Right renal cortex interstitium (tissue), 3 donors: ENCODE data around the gene TCEAL4. TPM values are rescaled to one million over a fixed set of nuclear protein-coding genes. Genes with fewer than 3 reads are reported as not detected.
A peak's percentile ranks its signal among the peaks of the same experiment; 100 is the strongest.

Experiments
- DNase-seq, 3 donors: peaks; one replicate each; pipeline ENCODE4 v3.0.0-alpha.2; 2013; ENCODE audit warnings: low read depth in 3 of 3, low spot score in 2 of 3
- polyA plus RNA-seq, 3 donors: library from polyadenylated mRNA; unstranded; fragments of 120-200 nt; gene quantifications; one replicate each; pipeline ENCODE4 v1.2.1, GENCODE V29; 2013; ENCODE audit not compliant: insufficient read length in 3 of 3

Gene TCEAL4
- 100 to 1,000 TPM; 192 to 231 (median 197) TPM for polyA plus RNA-seq

- DNase-seq: peak in 1 of 3 donors; percentile 9
These were observed at the start of gene TCEAL4 for GRCh38 chrX:103585411-103586313. TCEAL4 (plus strand) TSS chrX:103585515; CDS start chrX:103586676, 1,161 bp downstream.

GRCh38 chrX:103536071-103536470 is 49.2 kb upstream of the TCEAL4 start:
- no peak for DNase-seq

- no peak for DNase-seq
These were observed 48.6 kb upstream of the TCEAL4 start for GRCh38 chrX:103536732-103537131.

- no peak for DNase-seq
These were observed 47.4 kb upstream of the TCEAL4 start for GRCh38 chrX:103537871-103538387.

DNA sequence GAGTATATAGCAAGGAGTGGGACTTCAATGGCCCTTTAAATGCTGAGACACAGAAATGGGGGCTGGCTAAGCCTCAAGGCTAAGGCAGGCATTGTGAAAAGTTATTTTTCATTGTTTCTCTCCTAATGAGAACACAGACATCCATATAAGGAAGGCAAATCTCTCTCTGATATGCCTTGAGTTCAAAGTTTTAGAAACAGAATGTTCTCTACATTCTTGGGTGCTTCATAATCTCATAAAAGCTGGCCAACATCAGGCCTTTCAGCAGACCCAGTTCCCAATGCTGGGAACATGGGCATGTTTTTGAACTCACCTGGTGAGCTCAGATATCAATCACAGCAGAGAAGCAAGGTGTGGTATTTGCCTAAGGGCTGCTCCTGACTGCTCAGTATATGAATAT is 46.6 kb upstream of the TCEAL4 start:
- DNase-seq: no peak

DNA sequence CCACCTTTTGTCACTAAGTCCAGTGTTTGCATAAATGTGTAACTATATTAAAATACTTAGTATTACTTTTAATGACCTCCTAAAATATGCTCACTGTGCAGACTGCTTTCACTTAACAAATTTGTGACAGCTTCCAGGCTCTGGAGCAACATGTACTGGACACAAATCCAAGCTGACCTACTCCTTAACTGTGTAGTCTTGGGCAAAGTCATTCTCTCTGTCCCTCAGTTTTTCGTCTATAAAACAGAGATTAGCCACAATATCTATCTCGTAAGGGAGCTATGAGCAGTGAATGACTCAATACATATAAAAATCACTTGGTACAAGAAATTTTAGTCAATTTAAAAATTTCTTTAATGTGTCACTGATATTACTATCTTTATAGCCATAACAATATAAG is 45.6 kb upstream of the TCEAL4 start:
- DNase-seq: no peak

GRCh38 chrX:103540145-103540544 is 45.2 kb upstream of the TCEAL4 start:
- DNase-seq: no peak

- DNase-seq: no peak
These were observed 35.4 kb upstream of the TCEAL4 start for GRCh38 chrX:103549916-103550315.

- no peak for DNase-seq
These were observed 34.8 kb upstream of the TCEAL4 start for GRCh38 chrX:103550415-103551051.

DNA sequence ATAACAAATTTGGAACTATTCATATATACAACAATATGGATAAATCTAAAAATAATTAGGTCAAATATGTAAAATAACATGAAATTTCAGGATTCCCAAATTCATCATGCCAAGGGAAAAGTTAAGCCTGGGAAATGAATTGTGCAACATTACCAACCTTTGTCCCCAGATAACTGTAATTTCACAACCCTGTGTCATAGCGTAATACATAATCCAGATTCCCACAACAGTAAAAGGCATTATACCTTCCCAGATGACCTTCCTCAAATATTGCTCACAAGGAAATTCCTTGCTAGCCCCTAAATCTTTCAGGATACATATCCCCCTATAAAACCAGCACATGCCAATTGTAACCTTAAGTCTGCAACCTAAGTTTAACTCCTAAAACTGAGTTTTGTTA is 33.1 kb upstream of the TCEAL4 start:
- no peak for DNase-seq

DNA sequence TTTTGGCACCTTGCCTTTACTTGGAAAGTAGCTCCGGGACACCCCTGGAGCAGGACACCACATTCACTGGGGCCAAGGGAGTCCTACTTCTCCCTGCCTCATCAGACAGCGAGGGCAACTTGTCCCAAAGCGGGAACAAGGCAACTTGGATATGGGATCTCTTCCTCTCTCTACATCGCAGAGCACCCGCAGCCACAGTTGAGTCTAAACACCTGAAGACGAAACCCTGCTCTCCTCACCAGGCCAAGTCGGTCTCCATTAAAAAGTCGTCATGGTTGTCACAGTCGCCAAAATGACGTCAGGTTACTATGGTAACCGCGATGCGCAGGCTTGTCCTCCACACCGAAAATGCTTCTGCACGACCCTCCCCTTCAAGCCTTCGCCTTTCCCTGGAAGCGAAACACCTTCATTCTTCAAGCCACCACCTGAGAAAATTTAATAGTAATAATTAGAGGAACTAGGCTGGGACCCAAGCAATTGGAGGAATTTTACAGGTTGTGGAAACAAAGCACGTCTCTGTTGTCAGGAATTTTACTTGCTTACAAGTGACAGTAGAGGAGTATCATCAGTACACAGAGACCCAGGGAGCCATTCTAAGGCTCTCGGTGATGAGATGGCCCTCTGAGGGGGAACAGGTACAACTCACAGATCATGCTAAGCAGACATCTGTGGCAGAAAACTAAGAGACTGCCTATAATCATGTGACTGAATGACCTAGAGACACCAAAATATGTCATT is 30.5 kb upstream of the TCEAL4 start:
- DNase-seq: peak; percentile 71 to 76 (median 75)

- DNase-seq: no peak
These were observed 28.2 kb upstream of the TCEAL4 start for GRCh38 chrX:103556963-103557612.

DNA sequence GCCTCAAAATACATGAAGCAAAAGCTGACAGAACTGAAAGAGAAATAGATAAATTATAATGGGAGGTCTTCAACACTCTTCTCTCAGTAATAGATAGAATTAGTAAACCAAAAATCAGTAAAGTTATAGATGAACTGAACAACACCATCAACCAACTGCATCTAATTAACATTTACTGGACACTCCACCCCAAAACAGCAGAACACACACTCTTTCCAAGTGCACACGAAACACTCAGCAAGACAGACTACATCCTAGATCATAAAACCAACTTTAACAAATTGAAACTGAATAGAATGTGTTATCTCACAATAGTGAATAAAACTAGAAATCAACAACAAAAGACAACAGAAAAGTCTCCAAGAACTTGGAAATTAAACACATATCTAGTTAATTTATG is 25.1 kb upstream of the TCEAL4 start:
- DNase-seq: no peak

DNA sequence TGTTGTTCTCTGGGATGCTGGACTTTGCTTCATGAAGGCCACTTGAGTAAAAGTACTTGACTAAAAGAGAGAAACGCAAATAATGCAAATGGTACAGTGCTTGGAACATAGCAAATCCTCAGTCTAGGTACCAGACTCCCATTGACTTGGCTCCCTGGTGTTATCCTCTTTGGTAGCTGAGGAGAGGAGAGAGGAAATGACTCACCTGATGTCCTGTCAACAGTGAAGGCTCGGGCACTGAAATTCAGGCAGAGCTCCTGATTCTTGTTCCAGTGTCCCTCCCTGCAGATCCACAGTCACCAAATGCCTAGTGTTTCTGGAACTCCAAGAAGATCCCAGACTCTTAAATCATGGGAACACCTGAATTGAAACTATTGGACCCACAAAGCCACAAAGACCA is 22.5 kb upstream of the TCEAL4 start:
- DNase-seq: no peak

DNA sequence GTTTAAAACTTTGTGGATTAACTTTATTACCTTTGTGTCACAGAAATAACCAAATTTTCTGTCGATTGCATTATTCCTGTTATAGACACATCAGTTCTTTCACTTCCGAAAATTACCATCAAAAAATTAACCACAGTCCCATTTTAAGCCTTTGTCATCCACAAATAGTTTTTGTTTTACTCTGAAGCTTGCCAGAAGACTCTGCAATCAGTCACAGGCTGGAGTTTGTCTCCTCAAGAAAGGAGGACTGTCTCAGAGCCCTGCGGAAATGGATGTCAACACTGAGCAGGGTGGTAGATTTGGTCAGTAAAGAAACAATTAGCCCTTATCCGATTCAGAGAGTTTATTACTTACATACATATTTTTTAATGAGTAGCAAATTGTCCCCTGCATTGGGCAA is 20.1 kb upstream of the TCEAL4 start:
- DNase-seq: no peak

DNA sequence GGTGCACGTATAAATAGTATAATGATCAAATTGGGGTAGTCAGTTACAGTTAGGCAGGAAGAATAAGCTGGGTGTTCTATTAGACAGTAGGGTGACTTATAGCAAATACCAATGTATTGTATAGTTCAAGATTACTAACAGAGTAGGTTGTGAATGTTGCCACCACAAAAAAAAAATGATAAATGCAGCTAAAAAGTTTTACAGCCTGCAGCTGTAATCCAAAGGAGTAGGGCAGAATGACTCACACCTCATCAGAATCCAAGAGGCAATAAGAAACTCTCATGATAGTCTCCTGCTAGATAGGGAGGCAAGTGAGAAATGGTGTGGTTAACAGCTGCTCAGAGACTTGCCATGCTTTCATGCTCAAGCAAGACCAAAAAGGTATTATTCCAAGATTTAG is 19.6 kb upstream of the TCEAL4 start:
- DNase-seq: no peak

DNA sequence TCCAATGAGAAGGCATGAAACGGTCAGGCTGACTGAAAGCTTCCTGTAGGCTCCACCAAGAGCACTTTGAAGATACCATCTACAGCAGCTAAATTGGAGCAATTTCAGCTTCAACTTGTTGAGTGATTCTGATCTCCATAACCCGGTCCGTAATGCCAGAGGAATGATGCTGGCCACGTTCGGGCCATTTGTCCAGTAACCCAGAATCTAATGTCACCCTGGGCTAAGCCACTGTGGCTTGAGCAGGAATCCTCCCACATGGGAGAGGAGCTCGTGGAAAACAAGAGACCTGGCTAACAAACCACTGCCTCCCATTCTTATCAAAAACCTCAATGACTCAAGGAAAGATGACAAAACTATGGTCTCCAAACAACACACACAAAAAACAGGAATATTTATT is 14.2 kb upstream of the TCEAL4 start:
- no peak for DNase-seq

DNA sequence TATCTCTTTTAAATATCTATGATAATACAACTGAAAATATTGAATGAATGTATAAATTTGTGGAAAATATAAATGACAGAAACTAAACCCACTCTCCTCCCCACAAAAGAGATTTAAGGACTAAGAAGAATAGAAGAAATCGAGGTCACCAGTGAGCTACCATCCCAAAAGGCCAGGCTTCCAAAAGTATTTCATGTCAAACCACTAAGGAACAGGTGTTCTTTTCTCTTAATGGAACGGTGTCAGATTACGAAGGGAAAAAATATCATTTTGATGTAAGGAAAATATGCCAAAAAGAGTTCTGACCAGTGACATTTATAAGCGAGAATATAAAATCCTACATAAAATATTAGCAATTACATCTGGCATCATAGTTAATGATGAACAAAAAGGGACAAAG is 13.6 kb upstream of the TCEAL4 start:
- DNase-seq: no peak

DNA sequence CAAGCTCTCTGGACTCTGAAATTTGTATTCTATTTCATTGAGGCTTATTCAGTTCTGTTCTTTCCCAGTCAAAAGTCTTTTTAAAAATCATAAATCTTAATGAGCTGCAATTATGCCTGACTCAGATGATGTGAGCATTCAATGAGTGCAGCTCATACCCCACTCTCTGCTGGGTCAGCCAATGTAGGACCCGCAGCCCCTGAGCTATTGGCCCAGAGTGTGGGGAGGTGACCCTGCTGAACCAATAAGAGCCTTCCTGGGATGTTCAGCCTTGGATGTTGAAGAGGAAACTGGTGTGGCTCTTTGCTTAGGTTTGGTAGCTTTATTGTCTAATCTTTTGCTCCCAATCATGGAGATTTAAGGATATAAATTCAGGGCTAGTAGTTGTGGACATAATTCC is 12.1 kb upstream of the TCEAL4 start:
- no peak for DNase-seq

DNA sequence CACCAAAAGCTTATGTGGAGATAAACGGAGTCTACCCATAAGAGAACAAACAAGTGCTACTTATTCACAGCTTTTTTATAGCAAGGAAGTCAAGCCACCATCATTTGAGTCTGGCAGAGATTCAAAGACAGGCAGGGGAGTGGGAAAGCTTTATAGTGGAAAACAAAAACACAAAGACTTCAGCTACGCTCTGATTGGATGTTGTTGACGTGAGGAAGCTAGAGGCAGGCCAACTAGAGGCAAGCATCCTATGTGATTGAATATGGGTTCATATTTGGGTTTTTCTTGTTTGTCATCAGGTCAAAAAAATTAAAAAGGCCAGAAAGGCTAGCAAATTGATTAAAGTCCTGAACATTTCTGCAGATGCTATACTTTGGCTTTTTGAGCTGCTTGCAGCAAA is 719 bp upstream of the TCEAL4 start:
- peak in 1 of 3 donors; percentile 15 for DNase-seq

DNA sequence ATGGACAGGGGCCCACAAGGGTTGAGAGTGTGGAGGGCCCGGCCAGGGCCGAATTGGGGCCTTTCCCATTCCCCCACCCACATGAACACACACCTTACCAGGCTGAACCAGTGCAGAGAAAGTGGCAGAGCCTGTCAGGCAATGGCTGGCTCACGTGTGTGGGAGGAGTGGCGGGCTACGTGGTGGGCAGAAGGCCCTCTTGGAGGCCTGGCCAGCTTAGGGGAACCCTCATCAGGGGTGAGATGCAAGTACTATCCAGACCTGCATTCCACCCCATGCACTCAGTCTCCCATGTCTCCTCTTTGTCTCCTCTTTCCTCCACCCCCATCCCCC is 965 bp downstream of the TCEAL4 start:
- no peak for DNase-seq
